Loucy (cell line): ENCODE data around the gene UNC45A.

Experiments used
- EZH2phosphoT487 ChIP-seq: fragments of 200-600 bp; IDR thresholded peaks from 2 replicates; pipeline ENCODE4 v1.6.1; 2018; ENCODE audit warnings: antibody characterized with exemption, mild to moderate bottlenecking, moderate library complexity, borderline replicate concordance
- TF ChIP-seq, protein P1 (sequence below): fragments of 200-600 bp; sonication (generic); conservative IDR thresholded peaks from 2 replicates; pipeline ENCODE4 v1.5.1; 2014; ENCODE audit warnings: mild to moderate bottlenecking, antibody characterized with exemption, low read length

DNA sequence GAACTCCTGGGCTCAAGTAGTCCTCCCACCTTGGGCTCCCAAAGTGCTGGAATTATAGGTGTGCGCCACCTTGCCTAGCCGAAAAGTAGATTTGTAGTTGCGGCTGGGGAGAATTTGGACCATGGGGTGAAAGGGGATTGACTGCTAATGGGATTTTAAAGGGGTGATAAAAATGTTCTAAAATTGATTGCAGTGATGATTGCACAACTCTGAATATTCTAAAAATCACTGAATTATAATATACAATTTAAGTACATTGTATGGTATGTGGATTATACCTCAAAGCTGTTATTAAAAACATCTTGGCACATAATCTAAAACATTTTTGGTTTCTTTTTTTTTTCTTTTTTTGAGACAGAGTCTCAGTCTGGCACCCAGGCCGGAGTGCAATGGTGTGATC lies 55.4 kb downstream of the UNC45A start:
- TF ChIP-seq, protein P1, sequence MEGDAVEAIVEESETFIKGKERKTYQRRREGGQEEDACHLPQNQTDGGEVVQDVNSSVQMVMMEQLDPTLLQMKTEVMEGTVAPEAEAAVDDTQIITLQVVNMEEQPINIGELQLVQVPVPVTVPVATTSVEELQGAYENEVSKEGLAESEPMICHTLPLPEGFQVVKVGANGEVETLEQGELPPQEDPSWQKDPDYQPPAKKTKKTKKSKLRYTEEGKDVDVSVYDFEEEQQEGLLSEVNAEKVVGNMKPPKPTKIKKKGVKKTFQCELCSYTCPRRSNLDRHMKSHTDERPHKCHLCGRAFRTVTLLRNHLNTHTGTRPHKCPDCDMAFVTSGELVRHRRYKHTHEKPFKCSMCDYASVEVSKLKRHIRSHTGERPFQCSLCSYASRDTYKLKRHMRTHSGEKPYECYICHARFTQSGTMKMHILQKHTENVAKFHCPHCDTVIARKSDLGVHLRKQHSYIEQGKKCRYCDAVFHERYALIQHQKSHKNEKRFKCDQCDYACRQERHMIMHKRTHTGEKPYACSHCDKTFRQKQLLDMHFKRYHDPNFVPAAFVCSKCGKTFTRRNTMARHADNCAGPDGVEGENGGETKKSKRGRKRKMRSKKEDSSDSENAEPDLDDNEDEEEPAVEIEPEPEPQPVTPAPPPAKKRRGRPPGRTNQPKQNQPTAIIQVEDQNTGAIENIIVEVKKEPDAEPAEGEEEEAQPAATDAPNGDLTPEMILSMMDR = no peak
- TF ChIP-seq EZH2phosphoT487 = no peak
